ENCODE measurements around the gene TLCD3B. TPM values are rescaled to one million over a fixed set of nuclear protein-coding genes. Genes with fewer than 3 reads are reported as not detected.

Gene TLCD3B
- total RNA-seq, 4 donors from 2014 or later = not detected

GRCh38 chr16:29975811-29976511, 55.1 kb downstream of the TLCD3B start:
- H3K27ac ChIP-seq = peak overlapping the region in 2 of 4 donors; percentile 87 to 95
- no peak for DNase-seq (ENCODE audit: low spot score in 2 of 2)
- peaks cover 0 to 50% (median 21%) of the 10 kb centered on the region in 4 donors for H3K4me1 ChIP-seq
- H3K9me3 ChIP-seq = no peaks in the 10 kb centered on the region
- WGBS, 2 donors = 17% methylated on average over 6 of the region's 6 CpGs
- peak overlapping the region in 3 of 4 donors; percentile 70 to 83 (median 73) for H3K4me3 ChIP-seq
- no peaks in the 10 kb centered on the region for H3K27me3 ChIP-seq
- H3K36me3 ChIP-seq = peaks cover 0 to 45% (median 14%) of the 10 kb centered on the region in 3 donors
- TF ChIP-seq POLR2A (IDR thresholded peaks at IDR 0.05) (no peak), EP300 (IDR thresholded peaks at IDR 0.05) (no peak)
- TF ChIP-seq, protein P1, sequence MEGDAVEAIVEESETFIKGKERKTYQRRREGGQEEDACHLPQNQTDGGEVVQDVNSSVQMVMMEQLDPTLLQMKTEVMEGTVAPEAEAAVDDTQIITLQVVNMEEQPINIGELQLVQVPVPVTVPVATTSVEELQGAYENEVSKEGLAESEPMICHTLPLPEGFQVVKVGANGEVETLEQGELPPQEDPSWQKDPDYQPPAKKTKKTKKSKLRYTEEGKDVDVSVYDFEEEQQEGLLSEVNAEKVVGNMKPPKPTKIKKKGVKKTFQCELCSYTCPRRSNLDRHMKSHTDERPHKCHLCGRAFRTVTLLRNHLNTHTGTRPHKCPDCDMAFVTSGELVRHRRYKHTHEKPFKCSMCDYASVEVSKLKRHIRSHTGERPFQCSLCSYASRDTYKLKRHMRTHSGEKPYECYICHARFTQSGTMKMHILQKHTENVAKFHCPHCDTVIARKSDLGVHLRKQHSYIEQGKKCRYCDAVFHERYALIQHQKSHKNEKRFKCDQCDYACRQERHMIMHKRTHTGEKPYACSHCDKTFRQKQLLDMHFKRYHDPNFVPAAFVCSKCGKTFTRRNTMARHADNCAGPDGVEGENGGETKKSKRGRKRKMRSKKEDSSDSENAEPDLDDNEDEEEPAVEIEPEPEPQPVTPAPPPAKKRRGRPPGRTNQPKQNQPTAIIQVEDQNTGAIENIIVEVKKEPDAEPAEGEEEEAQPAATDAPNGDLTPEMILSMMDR (IDR thresholded peaks at IDR 0.05) = no peak

DNA sequence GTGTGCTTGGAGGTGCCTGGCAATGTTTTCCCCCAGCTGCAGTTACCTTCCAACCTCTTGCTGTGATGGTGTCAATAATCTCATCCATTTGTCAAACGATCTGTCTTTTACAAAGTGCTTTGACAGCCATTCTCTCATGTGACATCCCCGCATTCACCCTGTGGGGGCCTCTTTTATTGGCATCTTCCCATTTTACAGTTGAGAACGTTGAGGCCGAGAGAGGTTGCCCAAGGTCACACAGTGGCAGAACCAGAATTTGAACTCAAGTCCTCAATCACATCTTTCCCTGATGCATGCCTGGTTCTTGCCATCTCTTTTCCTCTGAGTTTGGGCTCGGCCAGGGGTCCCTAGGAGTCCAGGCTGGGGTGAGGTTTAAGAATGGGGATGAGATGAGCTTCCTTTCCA, 55.9 kb downstream of the TLCD3B start:
- DNase-seq (ENCODE audit: low spot score in 2 of 2) = no peak
- Histone ChIP-seq H3K27me3 (no peaks in the 10 kb centered on the region), H3K27ac (peak overlapping the region in 3 of 4 donors; percentile 53 to 95 (median 87)), H3K9me3 (no peaks in the 10 kb centered on the region), H3K36me3 (peaks cover 0 to 44% (median 14%) of the 10 kb centered on the region in 3 donors), H3K4me3 (peak overlapping the region; percentile 70 to 97 (median 78)), H3K4me1 (peaks cover 0 to 50% (median 21%) of the 10 kb centered on the region in 4 donors)
- no peak for TF ChIP-seq POLR2A (IDR thresholded peaks at IDR 0.05)
- no peak for TF ChIP-seq EP300 (IDR thresholded peaks at IDR 0.05)
- TF ChIP-seq, protein P1 (IDR thresholded peaks at IDR 0.05) = no peak
- 45 to 47% methylated on average over 5 of the region's 5 CpGs for WGBS, 2 donors

Other genes with a start within 250 kb of the TLCD3B start
- 10 to 100 TPM; 19.9 to 42.8 (median 40.5) TPM for gene KIF22, start 240.5 kb downstream of the TLCD3B start, total RNA-seq
- gene MAZ, start 224.7 kb downstream of the TLCD3B start, total RNA-seq = 10 to 100 TPM; 40.0 to 75.9 (median 62.0) TPM
- gene PRRT2, start 219.1 kb downstream of the TLCD3B start, total RNA-seq = 10 to 100 TPM; 10.0 to 28.4 (median 18.5) TPM
- gene PAGR1, start 215.1 kb downstream of the TLCD3B start, total RNA-seq = 10 to 100 TPM; 40.8 to 70.7 (median 61.0) TPM
- gene MVP, start 210.8 kb downstream of the TLCD3B start, total RNA-seq = 100 to 1,000 TPM; 113 to 247 (median 177) TPM
- 100 to 1,000 TPM in 2 of 4 donors, 10 to 100 TPM in 2; 80.0 to 121 (median 94.8) TPM for gene CDIPT, start 168.0 kb downstream of the TLCD3B start, total RNA-seq
- 1 to 10 TPM in 2 of 4 donors, under 1 TPM in 2; 0.84 to 4.9 (median 1.3) TPM for gene SEZ6L2, start 131.7 kb downstream of the TLCD3B start, total RNA-seq
- gene ASPHD1, start 130.8 kb downstream of the TLCD3B start, total RNA-seq = 1 to 10 TPM in 3 of 4 donors, under 1 TPM in 1; 0.90 to 5.7 (median 3.9) TPM
- 10 to 100 TPM; 31.0 to 81.0 (median 38.7) TPM for gene KCTD13, start 105.0 kb downstream of the TLCD3B start, total RNA-seq
- gene TMEM219, start 69.2 kb downstream of the TLCD3B start, total RNA-seq = 100 to 1,000 TPM in 2 of 4 donors, 10 to 100 TPM in 2; 83.1 to 144 (median 103) TPM
- gene TAOK2, start 57.4 kb downstream of the TLCD3B start, total RNA-seq = 10 to 100 TPM; 51.3 to 88.8 (median 66.0) TPM
- 10 to 100 TPM; 12.6 to 26.7 (median 22.6) TPM for gene HIRIP3, start 35.7 kb downstream of the TLCD3B start, total RNA-seq
- 10 to 100 TPM; 36.6 to 60.4 (median 51.6) TPM for gene INO80E, start 35.0 kb downstream of the TLCD3B start, total RNA-seq
- 1 to 10 TPM in 2 of 4 donors, under 1 TPM in 2; 0.44 to 4.2 (median 1.7) TPM for gene DOC2A, start 20.2 kb downstream of the TLCD3B start, total RNA-seq
- gene C16orf92, start 8.1 kb downstream of the TLCD3B start, total RNA-seq = not detected
- gene ALDOA, start 34.5 kb upstream of the TLCD3B start, total RNA-seq = 100 to 1,000 TPM; 474 to 649 (median 487) TPM
- 10 to 100 TPM; 21.1 to 54.3 (median 34.3) TPM for gene PPP4C, start 44.7 kb upstream of the TLCD3B start, total RNA-seq
- gene TBX6, start 60.7 kb upstream of the TLCD3B start, total RNA-seq = 1 to 10 TPM in 1 of 4 donors, under 1 TPM in 2, not detected in 1; 0.66 to 1.5 (median 0.84) TPM
- 100 to 1,000 TPM in 2 of 4 donors, 10 to 100 TPM in 2; 81.9 to 197 (median 122) TPM for gene YPEL3, start 64.9 kb upstream of the TLCD3B start, total RNA-seq
- gene GDPD3, start 82.3 kb upstream of the TLCD3B start, total RNA-seq = 1 to 10 TPM; 2.8 to 5.2 (median 4.6) TPM
- gene MAPK3, start 91.9 kb upstream of the TLCD3B start, total RNA-seq = 10 to 100 TPM; 65.5 to 93.0 (median 79.5) TPM
- gene CORO1A, start 152.3 kb upstream of the TLCD3B start, total RNA-seq = 10 to 100 TPM; 35.0 to 66.9 (median 47.1) TPM
- gene BOLA2B, start 162.4 kb upstream of the TLCD3B start, total RNA-seq = 100 to 1,000 TPM; 218 to 491 (median 322) TPM
- 10 to 100 TPM; 45.7 to 68.7 (median 52.8) TPM for gene SLX1A, start 162.6 kb upstream of the TLCD3B start, total RNA-seq
- 10 to 100 TPM in 3 of 4 donors, 1 to 10 TPM in 1; 9.8 to 55.3 (median 32.9) TPM for gene SULT1A3, start 168.0 kb upstream of the TLCD3B start, total RNA-seq
- 1 to 10 TPM; 5.1 to 9.6 (median 7.4) TPM for gene NPIPB13, start 217.2 kb upstream of the TLCD3B start, total RNA-seq

Measured in tibial nerve (tissue), 4 donors.